ENCODE data around the gene NACC1.
A peak's percentile ranks its signal among the peaks of the same experiment; 100 is the strongest.

NACC1 gene

DNA sequence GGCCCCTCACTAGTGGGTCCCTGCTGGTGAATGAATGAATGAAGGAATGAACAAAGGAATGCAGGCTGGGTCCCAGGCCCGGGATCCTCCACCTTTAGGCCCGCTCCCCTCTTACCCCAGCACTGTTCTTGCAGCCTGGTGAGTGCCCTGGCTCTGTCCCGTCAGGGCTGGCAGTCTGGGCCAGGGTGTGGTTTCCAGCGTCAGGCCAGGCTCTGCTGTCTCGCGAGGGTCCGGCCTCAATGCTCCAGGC lies 15.7 kb upstream of the NACC1 start (continued):
- TF ChIP-seq ZBTB6 (tag by site-specific recombination; IDR thresholded peaks at IDR 0.05) (no peak), PRDM10 (tag by site-specific recombination; IDR thresholded peaks at IDR 0.05) (no peak), ZNF37A (tag by site-specific recombination; IDR thresholded peaks at IDR 0.05) (no peak)
- TF ChIP-seq, protein P1, sequence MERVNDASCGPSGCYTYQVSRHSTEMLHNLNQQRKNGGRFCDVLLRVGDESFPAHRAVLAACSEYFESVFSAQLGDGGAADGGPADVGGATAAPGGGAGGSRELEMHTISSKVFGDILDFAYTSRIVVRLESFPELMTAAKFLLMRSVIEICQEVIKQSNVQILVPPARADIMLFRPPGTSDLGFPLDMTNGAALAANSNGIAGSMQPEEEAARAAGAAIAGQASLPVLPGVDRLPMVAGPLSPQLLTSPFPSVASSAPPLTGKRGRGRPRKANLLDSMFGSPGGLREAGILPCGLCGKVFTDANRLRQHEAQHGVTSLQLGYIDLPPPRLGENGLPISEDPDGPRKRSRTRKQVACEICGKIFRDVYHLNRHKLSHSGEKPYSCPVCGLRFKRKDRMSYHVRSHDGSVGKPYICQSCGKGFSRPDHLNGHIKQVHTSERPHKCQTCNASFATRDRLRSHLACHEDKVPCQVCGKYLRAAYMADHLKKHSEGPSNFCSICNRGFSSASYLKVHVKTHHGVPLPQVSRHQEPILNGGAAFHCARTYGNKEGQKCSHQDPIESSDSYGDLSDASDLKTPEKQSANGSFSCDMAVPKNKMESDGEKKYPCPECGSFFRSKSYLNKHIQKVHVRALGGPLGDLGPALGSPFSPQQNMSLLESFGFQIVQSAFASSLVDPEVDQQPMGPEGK (tag by site-specific recombination; IDR thresholded peaks at IDR 0.05) = no peak

GRCh38 chr19:13102666-13103580 lies 15.1 kb upstream of the NACC1 start, which contains the start of gene LYL1:
TSS of gene LYL1 (minus strand) at chr19:13102858. CDS start at chr19:13101171, 1,687 bp downstream.
- POLR2A ChIA-PET = no interaction called here
- no peaks in the 10 kb centered on the region for H3K4me1 ChIP-seq (ENCODE audit: control insufficient read depth, insufficient read depth, low read length)
- no peak within 1 kb of the TSS for H3K4me3 ChIP-seq (ENCODE audit: low read depth, low read length)
- H3K27ac ChIP-seq (ENCODE audit: extremely low read depth, low read depth, low read length) = no peak within 1 kb of the TSS
- H3K9me3 ChIP-seq (ENCODE audit: control insufficient read depth, insufficient read depth, low read depth, low read length) = no peaks in the 10 kb centered on the region
- CTCF ChIA-PET = no interaction called here
- peak; percentile 51; the same call in 1 of the 2 replicates for TF ChIP-seq ZNF341 (tag by site-specific recombination; IDR thresholded peaks at IDR 0.05; ENCODE audit: low read depth)
- no peak for TF ChIP-seq KLF10 (tag by site-specific recombination; IDR thresholded peaks at IDR 0.05)
- peaks cover 0 to 38% of the 10 kb centered on the region in 2 experiments; a peak in 2 of 3 replicates for H3K36me3 ChIP-seq (ENCODE audit: control insufficient read depth in 2 of 2, insufficient read depth in 1 of 2, low read length in 2 of 2)

- Histone ChIP-seq H3K4me3 (ENCODE audit: low read depth, low read length) (no peak overlapping the region), H3K9me3 (ENCODE audit: control insufficient read depth, insufficient read depth, low read depth, low read length) (no peaks in the 10 kb centered on the region), H3K36me3 (ENCODE audit: control insufficient read depth in 2 of 2, insufficient read depth in 1 of 2, low read length in 2 of 2) (peaks cover 0 to 38% of the 10 kb centered on the region in 2 experiments; a peak in 2 of 3 replicates), H3K4me1 (ENCODE audit: control insufficient read depth, insufficient read depth, low read length) (no peaks in the 10 kb centered on the region), H3K27ac (ENCODE audit: extremely low read depth, low read depth, low read length) (no peak overlapping the region)
- ChIA-PET POLR2A (interaction anchor here (0.6 to 1.5 kb wide), 2 partner anchors 45 to 49 kb away, joined by 5 to 8 read pairs; no protein-coding TSS in a partner anchor), CTCF (interaction anchor here (0.7 to 1.1 kb wide), 4 partner anchors 10 to 223 kb away, joined by 4 to 9 read pairs (median 4); partner anchors contain the start of genes DNASE2, IER2 and STX10)
- TF ChIP-seq ZNF777 (tag by site-specific recombination; IDR thresholded peaks at IDR 0.05; ENCODE audit: borderline replicate concordance) = no peak
These were observed 14.3 kb upstream of the NACC1 start for GRCh38 chr19:13103581-13104359.

DNA sequence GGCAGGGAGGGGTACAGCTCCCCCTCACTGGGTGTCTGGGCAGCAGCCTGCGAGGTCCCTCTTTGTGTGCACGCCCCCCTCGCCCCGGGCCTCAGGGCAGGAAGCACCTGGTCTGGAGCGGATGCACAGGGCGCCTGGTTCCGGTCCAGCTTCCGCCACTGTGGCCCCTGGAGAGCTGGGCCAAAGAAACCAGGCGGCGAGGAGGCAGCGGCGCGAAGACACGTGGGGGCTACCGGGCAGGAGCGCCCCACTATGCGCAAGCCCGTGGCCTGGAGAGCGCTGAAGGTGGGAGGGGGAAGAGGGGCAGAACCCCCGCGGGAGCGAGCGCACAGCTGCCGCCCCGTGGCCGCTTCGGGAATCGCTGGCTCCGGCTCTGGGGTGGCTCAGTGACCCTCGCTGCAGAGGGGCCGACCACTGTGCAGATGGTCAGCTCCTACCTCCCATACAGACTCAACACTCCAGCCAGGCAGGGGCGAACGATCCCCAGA lies 13.7 kb upstream of the NACC1 start:
- Histone ChIP-seq H3K4me3 (ENCODE audit: low read depth, low read length) (no peak overlapping the region), H3K27ac (ENCODE audit: extremely low read depth, low read depth, low read length) (no peak overlapping the region), H3K36me3 (ENCODE audit: control insufficient read depth in 2 of 2, insufficient read depth in 1 of 2, low read length in 2 of 2) (peaks cover 0 to 40% of the 10 kb centered on the region in 2 experiments; a peak in 2 of 3 replicates), H3K4me1 (ENCODE audit: control insufficient read depth, insufficient read depth, low read length) (no peaks in the 10 kb centered on the region), H3K9me3 (ENCODE audit: control insufficient read depth, insufficient read depth, low read depth, low read length) (no peaks in the 10 kb centered on the region)
- ChIA-PET POLR2A (interaction anchor here (1.5 kb wide), 1 partner anchor 48 kb away, joined by 5 read pairs; no protein-coding TSS in a partner anchor), CTCF (interaction anchor here (0.7 to 1.4 kb wide), 5 partner anchors 10 to 223 kb away, joined by 4 to 9 read pairs (median 4); partner anchors contain the start of genes DNASE2, IER2 and STX10)
- TF ChIP-seq OSR2 (tag by site-specific recombination; IDR thresholded peaks at IDR 0.05) = no peak
